Measurements from ENCODE around the gene PPP2R3A.
A peak's percentile ranks its signal among the peaks of the same experiment; 100 is the strongest.
"Not testable (repeated sequence)": the region's sequence is repeated elsewhere in the genome, so short reads cannot be mapped to it uniquely, and the experiment has no call there.

Gene PPP2R3A

GRCh38 chr3:136023264-136023978 lies 57.9 kb downstream of the PPP2R3A start:
- no peak for DNase-seq

DNA sequence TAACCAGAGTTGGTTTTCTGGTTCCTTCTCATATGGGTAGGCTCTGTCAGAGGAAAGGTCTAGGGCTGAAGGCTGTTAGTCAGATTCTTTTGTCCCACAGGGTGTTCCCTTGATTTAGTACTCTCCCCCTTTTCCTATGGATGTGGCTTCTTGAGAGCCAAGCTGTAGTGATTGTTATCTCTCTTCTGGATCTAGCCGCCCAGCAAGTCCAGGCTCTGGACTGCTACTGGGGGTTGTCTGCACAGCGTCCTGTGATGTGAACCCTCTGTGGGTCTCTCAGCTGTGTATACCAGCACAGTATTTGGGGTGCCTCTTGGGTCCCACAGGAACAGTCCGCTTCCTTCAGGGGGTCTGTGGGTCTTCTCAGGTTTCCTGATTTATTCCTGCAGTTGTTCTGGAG lies 70.8 kb downstream of the PPP2R3A start:
- DNase-seq, result no peak

DNA sequence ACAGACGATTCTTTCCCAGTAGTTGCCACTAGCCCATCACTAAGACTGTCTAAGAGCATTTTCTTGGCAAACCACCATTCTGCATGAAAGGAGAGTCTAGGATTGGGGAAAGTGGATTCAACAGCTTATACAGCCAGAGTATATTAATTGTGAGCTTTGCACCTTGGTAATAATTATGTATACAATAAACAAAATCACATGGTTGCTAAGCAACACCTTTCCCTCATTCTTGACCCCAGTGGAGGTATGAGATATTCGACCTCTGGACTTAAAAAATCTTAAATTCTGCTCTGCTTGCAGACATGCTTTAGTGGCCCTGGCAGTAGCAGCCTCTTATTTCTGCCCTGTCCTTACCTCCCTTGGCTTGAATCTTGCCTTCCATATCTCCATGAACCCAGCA lies 73.1 kb downstream of the PPP2R3A start:
- no peak for DNase-seq

- peak; percentile 39 for DNase-seq
Observed at GRCh38 chr3:136042608-136043221, 77.2 kb downstream of the PPP2R3A start.

GRCh38 chr3:136044980-136045745 lies 79.6 kb downstream of the PPP2R3A start:
- DNase-seq, result no peak

- DNase-seq, result no peak
Observed at GRCh38 chr3:136048068-136048467, 82.5 kb downstream of the PPP2R3A start.

GRCh38 chr3:136050250-136050649 lies 84.7 kb downstream of the PPP2R3A start:
- no peak for DNase-seq

DNA sequence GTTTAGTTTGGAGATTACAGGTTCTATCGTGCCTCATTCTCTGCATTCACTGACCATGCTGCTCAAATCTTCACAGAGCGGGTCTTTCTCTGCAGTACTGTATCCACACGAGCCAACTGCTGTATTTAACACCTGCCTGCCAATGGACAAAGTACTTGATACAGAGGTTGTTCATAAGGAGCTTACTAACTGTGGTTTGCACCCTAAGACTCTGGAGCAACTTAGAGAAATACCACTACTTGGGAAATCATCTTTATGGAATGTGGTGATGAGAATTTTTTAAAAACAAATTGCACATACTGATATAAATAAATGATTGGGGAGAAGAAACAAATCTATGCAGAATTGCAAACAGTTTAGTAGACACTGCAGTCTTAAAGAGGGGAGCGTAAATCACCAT lies 90.0 kb downstream of the PPP2R3A start:
- no peak for DNase-seq

GRCh38 chr3:136067211-136067610 lies 101.7 kb downstream of the PPP2R3A start:
- DNase-seq, result no peak

DNA sequence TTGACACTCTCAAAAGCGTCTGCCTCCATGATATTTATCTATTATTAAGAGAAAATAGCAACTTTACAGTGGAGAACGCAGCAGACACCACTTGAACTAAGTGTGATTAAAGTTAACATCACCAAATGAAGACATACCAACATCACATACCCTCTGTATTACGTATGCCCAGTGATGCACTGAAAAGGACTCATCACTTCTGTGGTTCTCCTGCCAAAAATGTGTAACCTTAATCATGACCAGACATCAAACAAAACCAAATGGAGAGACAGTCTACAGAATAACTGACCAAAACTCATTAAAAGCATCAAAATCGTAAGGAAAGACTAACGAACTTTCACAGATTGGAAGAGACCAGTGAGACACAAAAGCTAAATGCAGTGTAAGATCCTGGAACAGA lies 103.2 kb downstream of the PPP2R3A start:
- no peak for DNase-seq

GRCh38 chr3:136069933-136070332 lies 104.4 kb downstream of the PPP2R3A start:
- DNase-seq, result no peak

DNA sequence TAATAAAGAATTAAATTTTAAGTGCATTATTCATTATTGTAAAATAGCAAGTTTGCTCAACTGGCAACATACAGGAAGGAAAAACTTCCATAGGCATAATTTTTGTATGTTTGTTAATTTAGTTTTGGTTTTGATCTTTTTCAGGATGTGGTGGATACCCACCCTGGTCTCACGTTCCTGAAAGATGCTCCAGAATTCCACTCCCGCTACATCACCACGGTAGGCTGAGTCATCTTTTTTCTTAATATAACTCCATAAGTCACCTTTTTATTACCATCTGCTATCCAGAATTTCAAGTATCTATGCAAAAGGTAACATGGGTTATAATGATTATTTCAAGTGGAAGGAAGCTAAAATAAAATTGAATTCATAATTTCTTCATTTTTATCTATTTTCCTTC lies 104.8 kb downstream of the PPP2R3A start:
- no peak for DNase-seq

DNA sequence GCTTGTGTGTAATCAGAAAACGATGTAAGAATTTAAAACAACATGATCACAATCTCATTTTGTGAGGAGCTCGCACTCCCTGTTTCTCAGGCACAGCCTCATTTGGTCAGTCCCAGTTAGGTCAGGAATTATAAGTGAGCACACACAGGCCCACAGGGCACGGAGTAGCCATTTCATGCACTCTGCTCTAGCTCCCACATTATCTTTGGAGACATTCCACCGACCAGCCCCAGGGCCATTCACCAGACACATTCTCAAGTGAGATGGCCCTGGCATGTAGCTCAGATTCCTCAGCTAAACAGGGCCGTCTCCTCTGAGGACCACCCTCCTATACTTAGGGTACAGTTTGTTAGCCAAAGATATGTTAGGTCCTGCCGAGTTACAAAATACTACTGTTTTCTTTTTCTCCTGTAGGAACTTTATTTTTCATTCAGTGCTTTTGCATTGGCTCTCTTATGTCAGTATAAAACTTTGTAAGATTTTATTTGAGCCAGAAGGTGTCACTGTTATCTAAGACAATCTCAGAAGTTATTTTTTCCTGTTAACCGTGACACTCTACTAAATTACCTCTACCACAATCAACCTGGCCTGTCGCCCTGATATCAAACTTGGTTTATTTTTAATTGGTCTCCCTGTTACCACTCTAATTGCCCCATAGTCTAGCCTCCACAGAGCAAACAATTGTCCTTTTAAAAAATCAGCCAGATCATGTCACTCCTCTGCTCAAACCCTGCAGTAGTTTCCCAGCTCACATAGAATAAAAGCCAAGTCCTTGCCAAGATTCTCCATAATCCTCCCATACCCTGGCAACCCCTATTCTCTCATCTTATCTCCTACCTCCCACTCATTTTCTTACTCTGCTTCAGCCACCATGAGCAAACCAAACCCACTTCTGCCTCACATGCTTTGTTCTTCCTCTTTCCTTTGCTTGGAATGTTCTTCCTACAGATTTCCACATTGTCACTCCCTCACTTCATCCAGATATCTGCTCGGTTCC lies 105.7 kb downstream of the PPP2R3A start:
- DNase-seq, result peak; percentile 2

DNA sequence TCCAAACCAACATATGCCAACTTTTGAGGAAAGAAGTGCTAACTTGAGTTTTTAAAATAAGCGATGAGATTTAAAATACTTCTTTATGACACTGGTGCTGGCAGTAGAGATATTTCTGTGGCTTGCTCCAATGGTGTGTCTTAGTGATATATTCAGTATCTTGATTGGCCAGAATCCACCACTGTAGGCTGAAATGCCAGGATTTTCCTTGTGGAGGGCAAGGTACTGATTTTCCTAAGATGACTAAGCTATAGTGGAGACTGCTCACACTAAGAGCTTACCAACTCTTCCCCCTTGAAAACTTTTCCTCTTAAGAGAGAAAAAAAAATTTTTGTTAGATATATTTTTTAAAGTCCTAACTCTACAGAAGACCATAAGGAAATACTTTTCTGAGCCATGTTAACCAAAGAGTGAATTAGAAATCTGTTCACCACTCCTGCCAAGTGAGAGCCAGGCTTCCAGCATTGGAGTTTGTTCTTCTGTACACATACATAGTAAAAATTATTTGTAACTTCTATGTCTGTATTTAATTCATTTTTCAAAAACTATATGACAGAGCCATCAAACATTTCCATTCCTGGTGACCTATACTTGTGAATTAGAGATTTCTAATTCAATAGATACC lies 109.1 kb downstream of the PPP2R3A start:
- DNase-seq, result no peak

DNA sequence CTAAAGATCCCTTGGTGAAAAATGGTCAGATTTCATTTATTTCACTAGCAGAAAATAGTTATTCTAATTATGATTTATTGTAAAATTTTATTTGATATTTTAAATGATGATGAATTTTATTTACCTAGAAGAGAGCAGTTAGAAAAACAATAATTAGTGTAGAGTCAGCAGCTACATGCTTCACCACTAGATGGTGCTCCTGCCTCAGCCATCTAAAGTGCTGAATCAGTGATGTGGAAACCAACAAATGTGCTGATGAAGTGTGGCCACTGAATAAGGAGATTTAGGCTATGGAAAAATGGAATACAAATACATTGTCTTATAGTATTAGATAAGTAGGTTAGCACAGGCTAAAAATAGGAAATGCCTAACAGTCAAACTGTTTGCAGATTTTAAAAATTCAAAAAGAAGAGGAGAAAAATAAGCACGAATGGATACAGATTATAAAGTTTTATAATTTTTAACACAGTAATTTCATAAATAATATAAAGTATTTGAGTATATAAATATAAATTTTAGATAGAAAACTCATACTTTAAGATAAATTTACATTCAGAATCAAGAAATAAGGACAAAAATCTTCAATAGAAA lies 109.8 kb downstream of the PPP2R3A start:
- peak; percentile 76 for DNase-seq

- DNase-seq, result no peak
Observed at GRCh38 chr3:136075811-136076210, 110.3 kb downstream of the PPP2R3A start.

DNA sequence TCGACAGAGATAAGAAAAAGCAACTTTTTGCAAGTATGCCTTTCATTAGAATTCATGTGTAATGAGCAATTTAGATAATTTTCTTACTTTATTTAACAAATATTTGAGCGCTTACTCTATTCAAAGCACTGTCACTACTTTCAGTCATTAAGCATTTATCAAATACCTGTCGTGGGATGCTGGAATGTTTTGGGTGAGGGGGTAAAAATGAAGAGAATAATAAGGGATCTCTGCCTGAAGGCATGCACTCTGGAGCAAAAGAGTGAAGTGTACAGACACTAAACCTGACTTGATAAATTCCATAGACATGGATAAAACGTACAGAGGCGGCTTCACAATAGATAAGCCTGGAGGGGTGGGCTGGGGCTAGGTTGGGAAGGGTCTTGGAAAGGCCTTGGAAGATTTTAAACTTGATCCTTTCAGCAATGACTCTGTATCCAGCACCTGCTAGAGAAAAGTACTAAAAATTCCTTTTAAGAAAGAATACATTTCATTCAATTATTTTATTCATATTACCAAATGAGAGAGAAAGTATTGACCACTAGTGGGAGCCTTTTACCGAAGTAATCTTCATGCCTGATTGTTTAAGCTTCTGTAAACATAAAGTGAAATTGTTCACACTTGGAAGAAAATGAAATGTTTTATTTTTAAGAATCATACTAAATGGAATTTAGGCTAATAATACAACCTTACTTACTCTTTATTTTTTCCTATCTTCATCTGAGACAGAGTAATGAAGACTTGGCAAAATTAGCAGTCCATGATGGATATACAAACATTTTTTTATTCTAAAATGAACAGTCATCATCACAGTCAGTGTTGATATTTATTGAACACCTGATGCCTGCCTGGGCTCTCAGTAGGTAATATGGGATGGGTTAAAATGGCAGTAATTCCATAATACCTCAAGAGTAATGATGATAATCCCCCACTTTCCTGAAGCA lies 113.2 kb downstream of the PPP2R3A start:
- peak; percentile 24 for DNase-seq

GRCh38 chr3:136083641-136084382 lies 118.3 kb downstream of the PPP2R3A start:
- DNase-seq, result not testable (repeated sequence)

GRCh38 chr3:136085067-136085466 lies 119.5 kb downstream of the PPP2R3A start:
- DNase-seq, result not testable (repeated sequence)

DNA sequence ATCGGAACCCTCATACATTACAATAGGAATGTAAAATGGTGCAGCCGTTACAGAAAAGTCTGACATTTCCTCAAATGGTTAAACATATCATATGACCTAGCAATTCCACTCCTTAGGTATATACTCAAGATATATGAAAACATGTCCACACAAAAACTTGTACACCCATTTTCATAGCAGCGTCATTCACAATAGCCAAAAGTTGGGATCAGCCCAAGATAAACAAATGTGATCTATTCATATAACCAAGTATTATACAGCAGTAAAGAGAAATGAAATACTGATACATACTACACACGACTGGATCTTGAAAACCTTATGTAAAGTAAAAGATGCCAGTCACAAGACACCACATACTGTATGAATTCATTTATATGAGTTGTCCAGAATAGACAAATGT lies 128.2 kb downstream of the PPP2R3A start:
- no peak for DNase-seq

Data from activated CD4-positive, alpha-beta T cell treated with anti-CD3 and anti-CD28 coated beads, Interleukin-10, Interleukin-2, amounts not matched to agents 100 ng/mL and 50 ng/mL, durations not matched to agents 16 hours and 8 hours (primary cell).